Stimulated activated CD8-positive, alpha-beta memory T cell treated with anti-CD3 and anti-CD28 coated beads, Interleukin-7, amount 100 ng/mL, for 24 hours (primary cell): Measurements from ENCODE around the gene MEGF10.

Experiments used
- DNase-seq: peaks from one replicate; pipeline ENCODE4 v3.0.0-alpha.2; 2020; ENCODE audit warnings: low read depth

The MEGF10 gene

GRCh38 chr5:127412698-127413097 lies 122.1 kb downstream of the MEGF10 start:
- DNase-seq: no peak

- DNase-seq: no peak
These were observed 124.4 kb downstream of the MEGF10 start for GRCh38 chr5:127415034-127415433.

- no peak for DNase-seq
These were observed 126.3 kb downstream of the MEGF10 start for GRCh38 chr5:127416906-127417305.

- DNase-seq: no peak
These were observed 126.9 kb downstream of the MEGF10 start for GRCh38 chr5:127417528-127417927.

- no peak for DNase-seq
These were observed 127.8 kb downstream of the MEGF10 start for GRCh38 chr5:127418367-127418766.

GRCh38 chr5:127418974-127419682 lies 128.5 kb downstream of the MEGF10 start:
- no peak for DNase-seq

- no peak for DNase-seq
These were observed 129.2 kb downstream of the MEGF10 start for GRCh38 chr5:127419683-127420257.

- no peak for DNase-seq
These were observed 130.2 kb downstream of the MEGF10 start for GRCh38 chr5:127420758-127421157.

- DNase-seq: no peak
These were observed 130.9 kb downstream of the MEGF10 start for GRCh38 chr5:127421471-127421870.

- no peak for DNase-seq
These were observed 132.7 kb downstream of the MEGF10 start for GRCh38 chr5:127423173-127423798.

GRCh38 chr5:127425037-127425436 lies 134.4 kb downstream of the MEGF10 start:
- DNase-seq: no peak

- no peak for DNase-seq
These were observed 135.3 kb downstream of the MEGF10 start for GRCh38 chr5:127425868-127426267.

GRCh38 chr5:127426661-127427060 lies 136.1 kb downstream of the MEGF10 start:
- DNase-seq: no peak

- DNase-seq: no peak
These were observed 137.7 kb downstream of the MEGF10 start for GRCh38 chr5:127428276-127428675.

- DNase-seq: no peak
These were observed 138.2 kb downstream of the MEGF10 start for GRCh38 chr5:127428748-127429147.

GRCh38 chr5:127429928-127430327 lies 139.3 kb downstream of the MEGF10 start:
- DNase-seq: no peak

- no peak for DNase-seq
These were observed 140.0 kb downstream of the MEGF10 start for GRCh38 chr5:127430627-127431026.

- no peak for DNase-seq
These were observed 141.5 kb downstream of the MEGF10 start for GRCh38 chr5:127431977-127432585.

- DNase-seq: no peak
These were observed 142.9 kb downstream of the MEGF10 start for GRCh38 chr5:127433526-127433925.

GRCh38 chr5:127434588-127434987 lies 144.0 kb downstream of the MEGF10 start:
- no peak for DNase-seq

GRCh38 chr5:127435821-127436220 lies 145.2 kb downstream of the MEGF10 start:
- DNase-seq: no peak

- DNase-seq: no peak
These were observed 149.0 kb downstream of the MEGF10 start for GRCh38 chr5:127439644-127440043.

- no peak for DNase-seq
These were observed 150.2 kb downstream of the MEGF10 start for GRCh38 chr5:127440831-127441230.
